Smooth muscle cell (in vitro differentiated cells): ENCODE results near the gene ID3. TPM values are rescaled to one million over a fixed set of nuclear protein-coding genes. Genes with fewer than 3 reads are reported as not detected.

Source experiments
- DNase-seq: peaks from one replicate; lab custom pipeline; 2025; ENCODE audit not compliant: unreplicated experiment; lab: John Stamatoyannopoulos, UW
- H2AFZ ChIP-seq: fragments of 200-600 bp; sonication (generic); 2 replicates; pipeline ENCODE4 v1.6.0; 2016; ENCODE audit warnings: antibody characterized with exemption, low read depth, mild to moderate bottlenecking
- H3F3A ChIP-seq: fragments of 200-600 bp; sonication (generic); 2 replicates; pipeline ENCODE4 v1.6.0; 2017; ENCODE audit warnings: antibody characterized with exemption, low read depth
- H3K27ac ChIP-seq: fragments of 200-600 bp; sonication (generic); 2 replicates; pipeline ENCODE4 v1.5.1; 2016; ENCODE audit warnings: low read depth, mild to moderate bottlenecking
- H3K27me3 ChIP-seq: fragments of 200-600 bp; sonication (generic); 2 replicates; pipeline ENCODE4 v1.6.1; 2016; ENCODE audit warnings: low read depth, mild to moderate bottlenecking
- H3K36me3 ChIP-seq: fragments of 200-600 bp; sonication (generic); 2 replicates; pipeline ENCODE4 v1.5.1; 2016; ENCODE audit warnings: low read depth
- H3K4me1 ChIP-seq: fragments of 200-600 bp; sonication (generic); 2 replicates; pipeline ENCODE4 v1.5.1; 2016; ENCODE audit warnings: low read depth
- H3K4me2 ChIP-seq: fragments of 200-600 bp; sonication (generic); 2 replicates; pipeline ENCODE4 v1.6.0; 2016; ENCODE audit warnings: mild to moderate bottlenecking
- H3K4me3 ChIP-seq: fragments of 200-600 bp; sonication (generic); 2 replicates; pipeline ENCODE4 v1.5.1; 2016; ENCODE audit warnings: mild to moderate bottlenecking
- H3K79me2 ChIP-seq: fragments of 200-600 bp; sonication (generic); 2 replicates; pipeline ENCODE4 v1.6.0; 2016; ENCODE audit warnings: low read depth, mild to moderate bottlenecking
- H3K9ac ChIP-seq: fragments of 200-600 bp; sonication (generic); 2 replicates; pipeline ENCODE4 v1.6.0; 2016; ENCODE audit warnings: low read depth
- H3K9me3 ChIP-seq: fragments of 200-600 bp; sonication (generic); replicated peaks from 2 replicates; pipeline ENCODE4 v1.5.1; 2016; ENCODE audit warnings: low read depth
- H4K20me1 ChIP-seq: fragments of 200-600 bp; sonication (generic); 2 replicates; pipeline ENCODE4 v1.6.0; 2016; ENCODE audit warnings: low read depth
- CTCF ChIP-seq: fragments of 200-600 bp; sonication (generic); IDR thresholded peaks from 2 replicates; pipeline ENCODE4 v1.5.1; 2017; ENCODE audit warnings: borderline replicate concordance, mild to moderate bottlenecking, antibody characterized with exemption; ENCODE audit not compliant: insufficient read depth, poor library complexity, severe bottlenecking
- WGBS: methylation state at CpG from one replicate; pipeline ENCODE4 v1.1.7; 2016; ENCODE audit warnings: low lambda C conversion rate; 5-methylcytosine and 5-hydroxymethylcytosine counted together
- polyA plus RNA-seq: library from polyadenylated mRNA; unstranded; fragments of >200 nt; fragmentation: Nextera tagmentation; extraction: Ambion mirVana; gene quantifications from 2 replicates; pipeline ENCODE4 v1.2.1, GENCODE V29; 2016
- total RNA-seq: library from RNA; depleted of rRNA; stranded (reverse); fragments of >200 nt; gene quantifications from 2 replicates; pipeline ENCODE4 v1.2.3, GENCODE V29; 2014

The ID3 gene
- total and polyA plus RNA-seq, 2 experiments from 2014 or later, result 752 to 929 TPM

- Histone ChIP-seq H3K4me1 (no peaks in the 10 kb centered on the region), H3K4me2 (peak overlapping the region; percentile 76), H3K27me3 (no peaks in the 10 kb centered on the region), H3K36me3 (no peaks in the 10 kb centered on the region), H3K27ac (no peak overlapping the region), H3K79me2 (no peaks in the 10 kb centered on the region), H2AFZ (peak overlapping the region; percentile 44), H3K9me3 (no peaks in the 10 kb centered on the region), H4K20me1 (no peaks in the 10 kb centered on the region), H3F3A (no peaks in the 10 kb centered on the region), H3K4me3 (peak overlapping the region; percentile 11), H3K9ac (no peak overlapping the region)
- peak; percentile 85 for TF ChIP-seq CTCF
- peak; percentile 62 for DNase-seq
- 10% methylated on average over 16 of the region's 16 CpGs for WGBS
These were observed 19.5 kb downstream of the ID3 start for GRCh38 chr1:23539698-23540266.

- Histone ChIP-seq H3K4me2 (no peak overlapping the region), H3K9me3 (no peaks in the 10 kb centered on the region), H3K27ac (no peak overlapping the region), H3K4me1 (no peaks in the 10 kb centered on the region), H4K20me1 (no peaks in the 10 kb centered on the region), H3K79me2 (no peaks in the 10 kb centered on the region), H3K4me3 (no peak overlapping the region), H2AFZ (no peak overlapping the region), H3K36me3 (no peaks in the 10 kb centered on the region), H3F3A (no peaks in the 10 kb centered on the region), H3K9ac (no peak overlapping the region), H3K27me3 (no peaks in the 10 kb centered on the region)
- WGBS, result 87% methylated on average over 9 of the region's 9 CpGs
- no peak for DNase-seq
- TF ChIP-seq CTCF, result no peak
These were observed 21.9 kb downstream of the ID3 start for GRCh38 chr1:23537296-23537973.

- no peaks in the 10 kb centered on the region for H3F3A ChIP-seq
- H3K36me3 ChIP-seq, result no peaks in the 10 kb centered on the region
- H2AFZ ChIP-seq, result no peak overlapping the region
- peaks cover 4% of the 10 kb centered on the region for H3K27me3 ChIP-seq
- no peaks in the 10 kb centered on the region for H3K9me3 ChIP-seq
- H3K4me2 ChIP-seq, result no peak overlapping the region
- TF ChIP-seq CTCF, result no peak
- H3K9ac ChIP-seq, result no peak overlapping the region
- WGBS, result 73% methylated on average over 6 of the region's 6 CpGs
- peaks cover 21% of the 10 kb centered on the region for H3K4me1 ChIP-seq
- no peak for DNase-seq
- no peaks in the 10 kb centered on the region for H3K79me2 ChIP-seq
- H3K4me3 ChIP-seq, result no peak overlapping the region
- H4K20me1 ChIP-seq, result no peaks in the 10 kb centered on the region
- H3K27ac ChIP-seq, result no peak overlapping the region
These were observed 25.9 kb downstream of the ID3 start for GRCh38 chr1:23533246-23534023.
